SIG-M5 treated with dmso at 0.1 percent for 504 hours (cell line): Measurements from ENCODE around the gene STK11IP.

ENCODE experiments used
- DNase-seq: peaks from one replicate; lab custom pipeline; 2025; ENCODE audit not compliant: unreplicated experiment; lab: John Stamatoyannopoulos, UW

The STK11IP gene

GRCh38 chr2:219563271-219563928 lies 34.3 kb upstream of the STK11IP start:
- no peak for DNase-seq

GRCh38 chr2:219565130-219566080 lies 32.3 kb upstream of the STK11IP start:
- DNase-seq = no peak

GRCh38 chr2:219566640-219567039 lies 31.0 kb upstream of the STK11IP start:
- DNase-seq = no peak

GRCh38 chr2:219567131-219567530 lies 30.5 kb upstream of the STK11IP start:
- no peak for DNase-seq

- DNase-seq = no peak
These were observed 29.8 kb upstream of the STK11IP start for GRCh38 chr2:219567791-219568361.

GRCh38 chr2:219569041-219569440 lies 28.6 kb upstream of the STK11IP start:
- no peak for DNase-seq

GRCh38 chr2:219569635-219570034 lies 28.0 kb upstream of the STK11IP start:
- DNase-seq = no peak

- DNase-seq = no peak
These were observed 27.3 kb upstream of the STK11IP start for GRCh38 chr2:219570194-219570923.

- no peak for DNase-seq
These were observed 26.7 kb upstream of the STK11IP start for GRCh38 chr2:219570924-219571310.

- peak; percentile 25 for DNase-seq
These were observed 26.1 kb upstream of the STK11IP start, which contains the start of gene OBSL1 for GRCh38 chr2:219571311-219572236. TSS of gene OBSL1 (minus strand) at chr2:219571539. CDS start at chr2:219571232, 307 bp downstream.

- DNase-seq = no peak
These were observed 25.2 kb upstream of the STK11IP start, which contains the start of gene INHA for GRCh38 chr2:219572237-219573001. TSS of gene INHA (plus strand) at chr2:219572310. CDS start at chr2:219572375, 65 bp downstream.

GRCh38 chr2:219573166-219573565 lies 24.5 kb upstream of the STK11IP start:
- DNase-seq = no peak

- no peak for DNase-seq
These were observed 23.0 kb upstream of the STK11IP start for GRCh38 chr2:219574484-219575311.

- no peak for DNase-seq
These were observed 21.8 kb upstream of the STK11IP start for GRCh38 chr2:219575566-219576504.

GRCh38 chr2:219576505-219577388 lies 20.9 kb upstream of the STK11IP start:
- no peak for DNase-seq
